GM19193 (cell line): Measurements from ENCODE around the gene IL16.

ENCODE experiments used
- POLR2A ChIP-seq: IDR thresholded peaks from 4 replicates; pipeline ENCODE4 v1.6.1; 2011; ENCODE audit not compliant: insufficient read depth, insufficient read length; ENCODE audit errors: extremely low read depth

Gene IL16

GRCh38 chr15:81296186-81296585 is 99.5 kb downstream of the IL16 start:
- TF ChIP-seq POLR2A = no peak

GRCh38 chr15:81296673-81297072 is 100.0 kb downstream of the IL16 start:
- peak; percentile 56 for TF ChIP-seq POLR2A

DNA sequence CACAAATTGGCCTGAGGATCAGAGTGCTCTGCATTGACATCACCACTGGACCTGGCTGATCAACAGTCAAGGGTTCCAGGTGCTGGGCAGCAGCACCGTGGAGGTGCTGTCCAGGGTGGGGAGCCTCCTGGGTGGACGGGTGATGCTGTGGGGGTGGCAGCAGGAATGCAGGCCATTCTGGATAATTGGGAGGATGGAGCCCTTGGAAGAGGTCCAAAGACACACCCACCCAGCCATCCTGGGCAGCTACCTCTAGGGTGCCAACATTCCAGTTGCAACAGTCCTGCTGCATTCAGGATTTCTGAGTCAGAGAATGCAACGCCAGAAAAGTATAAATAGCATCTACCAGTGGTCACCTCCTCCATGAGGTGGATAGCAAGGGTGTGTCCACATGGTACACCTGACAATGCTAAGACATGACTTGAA is 100.5 kb downstream of the IL16 start:
- no peak for TF ChIP-seq POLR2A

GRCh38 chr15:81297603-81298575 is 101.2 kb downstream of the IL16 start:
- no peak for TF ChIP-seq POLR2A

GRCh38 chr15:81298611-81299010 is 101.9 kb downstream of the IL16 start:
- no peak for TF ChIP-seq POLR2A

DNA sequence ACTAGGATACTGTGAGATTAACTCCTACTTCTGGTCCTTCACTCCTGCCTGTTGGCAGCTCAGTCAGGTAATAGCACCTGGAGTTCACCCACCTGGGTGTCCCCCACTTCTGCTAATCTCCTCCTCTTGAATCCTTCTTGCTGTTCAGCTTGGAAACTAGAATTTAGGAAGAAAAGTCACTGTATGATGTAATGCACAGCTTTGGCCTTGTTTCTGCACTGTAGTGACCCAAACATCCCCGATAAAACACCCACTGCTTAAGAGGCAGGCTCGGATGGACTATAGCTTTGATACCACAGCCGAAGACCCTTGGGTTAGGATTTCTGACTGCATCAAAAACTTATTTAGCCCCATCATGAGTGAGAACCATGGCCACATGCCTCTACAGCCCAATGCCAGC is 102.5 kb downstream of the IL16 start:
- no peak for TF ChIP-seq POLR2A

DNA sequence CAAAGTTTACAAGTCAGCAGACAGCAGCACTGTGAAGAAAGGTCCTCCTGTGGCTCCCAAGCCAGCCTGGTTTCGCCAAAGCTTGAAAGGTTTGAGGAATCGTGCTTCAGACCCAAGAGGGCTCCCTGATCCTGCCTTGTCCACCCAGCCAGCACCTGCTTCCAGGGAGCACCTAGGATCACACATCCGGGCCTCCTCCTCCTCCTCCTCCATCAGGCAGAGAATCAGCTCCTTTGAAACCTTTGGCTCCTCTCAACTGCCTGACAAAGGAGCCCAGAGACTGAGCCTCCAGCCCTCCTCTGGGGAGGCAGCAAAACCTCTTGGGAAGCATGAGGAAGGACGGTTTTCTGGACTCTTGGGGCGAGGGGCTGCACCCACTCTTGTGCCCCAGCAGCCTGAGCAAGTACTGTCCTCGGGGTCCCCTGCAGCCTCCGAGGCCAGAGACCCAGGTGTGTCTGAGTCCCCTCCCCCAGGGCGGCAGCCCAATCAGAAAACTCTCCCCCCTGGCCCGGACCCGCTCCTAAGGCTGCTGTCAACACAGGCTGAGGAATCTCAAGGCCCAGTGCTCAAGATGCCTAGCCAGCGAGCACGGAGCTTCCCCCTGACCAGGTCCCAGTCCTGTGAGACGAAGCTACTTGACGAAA is 103.1 kb downstream of the IL16 start:
- no peak for TF ChIP-seq POLR2A

DNA sequence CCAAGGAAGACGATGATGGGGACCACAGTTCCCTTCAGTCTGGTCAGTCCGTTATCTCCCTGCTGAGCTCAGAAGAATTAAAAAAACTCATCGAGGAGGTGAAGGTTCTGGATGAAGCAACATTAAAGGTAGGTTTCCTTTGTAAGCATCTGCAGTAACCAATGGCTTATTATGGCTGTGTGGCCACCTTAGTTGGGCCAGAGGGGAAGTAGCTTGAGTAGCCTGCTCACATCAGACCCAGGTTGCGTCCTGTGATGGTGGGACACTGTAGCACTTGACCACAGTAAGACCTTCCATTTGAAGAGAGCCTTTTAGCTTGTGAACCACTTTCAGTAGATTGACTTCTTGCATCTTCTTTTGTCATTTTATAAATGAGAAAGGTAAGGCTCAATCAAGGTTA is 104.7 kb downstream of the IL16 start:
- TF ChIP-seq POLR2A = no peak

DNA sequence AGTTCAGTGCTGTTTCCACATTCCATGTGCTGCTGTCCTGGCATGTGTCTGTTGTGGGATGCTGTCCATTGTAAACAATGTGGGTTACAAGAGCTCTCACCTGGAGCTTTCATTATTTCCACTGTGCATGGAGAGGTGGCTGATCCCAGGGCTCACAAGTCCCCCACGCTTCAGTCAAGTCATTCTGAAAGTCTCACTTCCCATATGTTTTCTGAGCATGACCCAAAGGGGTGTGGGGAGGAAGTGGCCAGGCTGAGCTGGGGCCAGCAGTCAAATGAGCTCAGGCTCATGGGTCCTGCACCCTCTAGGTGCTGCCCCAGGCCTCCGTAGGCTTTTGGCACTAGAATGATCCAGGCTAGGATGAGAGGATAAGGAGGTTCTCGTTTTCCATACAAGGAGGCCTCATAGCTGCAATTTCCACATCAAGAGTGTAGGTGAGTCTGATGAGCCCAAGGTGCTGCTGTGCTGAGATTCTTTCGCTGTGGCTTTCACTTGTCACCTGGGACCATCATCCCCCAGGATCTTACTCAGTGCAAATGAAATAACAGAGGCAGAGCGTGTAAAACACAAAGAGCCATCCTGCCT is 105.2 kb downstream of the IL16 start:
- peak; percentile 30 for TF ChIP-seq POLR2A

DNA sequence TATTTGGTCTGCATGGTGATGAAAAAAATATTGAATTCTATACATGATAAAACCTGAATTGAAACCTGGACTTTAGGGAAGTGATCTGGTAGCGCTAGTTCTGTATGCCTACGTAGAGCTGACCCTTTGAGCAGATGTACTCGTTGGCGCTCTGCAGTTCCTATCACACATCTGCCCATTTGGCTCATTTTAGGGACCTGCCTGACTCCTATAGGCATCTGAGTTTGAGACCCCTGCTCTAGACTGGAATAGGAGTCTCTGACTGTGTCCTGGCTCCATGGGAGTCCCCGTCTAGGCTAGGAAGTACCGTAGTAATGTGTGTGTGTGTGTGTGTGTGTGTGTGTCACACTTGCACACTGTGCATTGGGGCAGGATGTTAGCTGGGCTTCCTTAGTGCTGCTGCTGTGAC is 106.0 kb downstream of the IL16 start:
- no peak for TF ChIP-seq POLR2A

DNA sequence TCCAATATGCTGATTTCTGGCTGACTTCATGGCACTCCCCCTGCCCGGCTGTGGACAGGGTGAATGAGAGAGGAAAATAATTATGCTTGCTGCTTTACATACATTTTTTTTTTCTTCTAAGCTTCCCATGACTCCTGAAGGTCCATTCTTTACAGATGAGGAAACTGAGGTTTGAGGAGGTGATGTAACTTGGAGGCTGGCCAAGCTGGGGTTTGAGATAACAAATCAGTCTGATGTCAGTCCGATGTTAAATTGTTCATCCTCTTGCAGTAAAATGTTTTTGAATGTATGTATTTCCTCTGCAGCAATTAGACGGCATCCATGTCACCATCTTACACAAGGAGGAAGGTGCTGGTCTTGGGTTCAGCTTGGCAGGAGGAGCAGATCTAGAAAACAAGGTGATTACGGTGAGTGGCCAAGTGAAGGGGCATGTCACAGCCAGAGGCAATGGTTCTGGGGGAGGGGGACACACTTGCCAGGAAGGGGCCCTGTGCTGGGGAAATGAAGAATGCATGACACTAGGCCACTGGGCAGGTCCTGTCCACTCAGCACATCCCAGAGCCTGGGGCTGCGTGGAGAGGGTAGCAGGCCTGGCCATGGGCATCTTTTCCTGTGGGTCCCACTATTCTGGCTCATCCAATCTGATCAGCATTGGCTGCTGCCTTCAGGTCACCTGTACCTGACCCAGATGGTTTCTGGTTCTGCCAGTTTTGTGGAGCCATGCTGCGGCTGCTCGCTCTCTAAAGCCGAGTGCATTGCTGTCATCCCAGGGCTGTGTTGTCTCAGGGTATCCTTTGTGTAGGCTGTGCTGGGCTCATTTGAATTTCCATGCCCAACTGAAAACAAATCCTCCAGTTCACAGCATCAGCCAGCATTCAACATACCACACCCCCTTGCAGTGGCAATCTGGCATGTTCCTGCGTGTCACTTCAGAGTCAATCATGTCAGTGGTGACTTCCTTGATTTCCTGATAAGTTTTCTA is 106.9 kb downstream of the IL16 start:
- no peak for TF ChIP-seq POLR2A

DNA sequence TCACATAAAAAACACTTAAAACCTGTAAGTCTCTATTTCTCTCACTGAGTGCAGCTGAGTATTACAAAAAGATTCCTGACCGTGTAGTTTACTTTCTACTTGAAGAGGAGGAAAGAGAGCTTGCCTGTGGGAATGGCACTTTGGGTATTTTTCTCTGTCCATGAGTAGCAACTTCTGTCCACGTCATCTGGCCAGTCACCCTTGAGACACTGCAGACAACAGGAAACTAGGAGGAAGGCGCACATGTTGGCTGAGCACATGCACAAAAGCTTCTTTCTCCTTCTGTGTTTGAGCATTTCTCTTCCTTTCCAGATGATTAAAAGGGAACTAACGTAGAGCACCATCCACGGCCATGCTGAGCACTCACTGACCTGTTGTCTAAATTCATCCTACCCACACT is 107.5 kb downstream of the IL16 start:
- no peak for TF ChIP-seq POLR2A

DNA sequence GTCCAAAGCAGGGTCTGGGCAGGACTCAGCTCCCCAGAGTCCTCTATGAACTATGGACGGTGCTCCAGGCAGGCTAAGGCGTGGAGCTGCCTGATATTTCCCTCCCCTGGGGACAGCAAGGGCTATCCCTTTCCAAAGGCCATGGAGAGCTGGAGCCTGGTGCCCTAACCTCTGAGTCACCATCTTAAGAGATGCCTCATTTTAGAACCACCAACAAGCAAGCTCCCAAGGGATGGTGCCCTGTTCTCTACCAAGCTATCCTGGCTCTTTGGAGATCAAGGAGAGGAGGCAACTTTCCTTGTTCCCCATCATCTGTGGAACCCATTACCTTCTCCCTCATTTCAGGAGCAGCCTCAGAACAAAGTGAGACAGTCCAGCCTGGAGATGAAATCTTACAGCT is 111.6 kb downstream of the IL16 start:
- TF ChIP-seq POLR2A = no peak

GRCh38 chr15:81309647-81310450 is 113.2 kb downstream of the IL16 start:
- TF ChIP-seq POLR2A = no peak
